HEK293 (cell line): ENCODE results near the gene GCSAM.
A peak's percentile ranks its signal among the peaks of the same experiment; 100 is the strongest.

ENCODE experiments used
- CTCF ChIA-PET: fragments of 350-600 bp; formaldehyde crosslinking; extraction: SDS; loops from one replicate; lab custom pipeline; 2021; ENCODE audit warnings: antibody characterized with exemption; lab: Yijun Ruan, JAX
- POLR2A ChIA-PET: fragments of 300-600 bp; formaldehyde crosslinking; extraction: SDS; loops from one replicate; lab custom pipeline; 2020; ENCODE audit warnings: antibody characterized with exemption, inconsistent platforms; lab: Yijun Ruan, JAX
- H3K27ac ChIP-seq: fragments of 200-500 bp; sonication (Bioruptor generic); 2 replicates; pipeline ENCODE4 v1.5.1; 2014; ENCODE audit warnings: low read depth, low read length, control low read depth, inconsistent platforms; ENCODE audit errors: extremely low read depth
- H3K36me3 ChIP-seq, 2 experiments: fragments of 200-500 bp in 1 of 2; sonication (Bioruptor generic) in 1 of 2; 1 replicate in 1 of 2; 2 replicates in 1 of 2; pipeline ENCODE4 v1.5.1; 2014 to 2017; ENCODE audit warnings: inconsistent platforms in 2 of 2, low read length in 2 of 2; ENCODE audit not compliant: control insufficient read depth in 2 of 2, insufficient read depth in 1 of 2
- H3K4me1 ChIP-seq: fragments of 200-500 bp; sonication (Bioruptor generic); 2 replicates; pipeline ENCODE4 v1.5.1; 2014; ENCODE audit warnings: mild to moderate bottlenecking, low read length, inconsistent platforms; ENCODE audit not compliant: control insufficient read depth, insufficient read depth
- H3K4me3 ChIP-seq: 2 replicates; pipeline ENCODE4 v1.5.1; 2011; ENCODE audit warnings: low read depth, mild to moderate bottlenecking, control low read depth, low read length, moderate library complexity
- H3K9me3 ChIP-seq: fragments of 200-500 bp; sonication (Bioruptor generic); 2 replicates; pipeline ENCODE4 v1.5.1; 2014; ENCODE audit warnings: low read depth, low read length, inconsistent platforms; ENCODE audit not compliant: control insufficient read depth, insufficient read depth
- HOXA7 ChIP-seq: sonication (generic); formaldehyde crosslinking; IDR thresholded peaks from 2 replicates; pipeline ENCODE4 v1.8.1; 2022; ENCODE audit warnings: missing genetic modification reagents, borderline replicate concordance
- KLF10 ChIP-seq: fragments of 450-650 bp; IDR thresholded peaks from 2 replicates; pipeline ENCODE4 v1.5.1; 2018; ENCODE audit warnings: missing biosample characterization, mild to moderate bottlenecking, missing genetic modification characterization
- KLF9 ChIP-seq: fragments of 450-650 bp; formaldehyde crosslinking; IDR thresholded peaks from 2 replicates; pipeline ENCODE4 v1.5.1; 2016; ENCODE audit warnings: missing biosample characterization, missing genetic modification characterization, low read depth
- OSR2 ChIP-seq: fragments of 450-650 bp; formaldehyde crosslinking; IDR thresholded peaks from 2 replicates; pipeline ENCODE4 v1.5.1; 2016; ENCODE audit warnings: missing biosample characterization, missing genetic modification characterization
- ZBTB8A ChIP-seq: fragments of 450-650 bp; formaldehyde crosslinking; IDR thresholded peaks from 2 replicates; pipeline ENCODE4 v1.5.1; 2016; ENCODE audit warnings: missing biosample characterization, missing genetic modification characterization
- ZIC2 ChIP-seq: fragments of 450-650 bp; formaldehyde crosslinking; IDR thresholded peaks from 2 replicates; pipeline ENCODE4 v1.5.1; 2016; ENCODE audit warnings: missing biosample characterization, missing genetic modification characterization
- ZNF10 ChIP-seq: fragments of 450-650 bp; formaldehyde crosslinking; IDR thresholded peaks from 2 replicates; pipeline ENCODE4 v1.5.1; 2017; ENCODE audit warnings: missing biosample characterization, missing genetic modification characterization
- ZNF138 ChIP-seq: fragments of 450-650 bp; formaldehyde crosslinking; IDR thresholded peaks from 2 replicates; pipeline ENCODE4 v1.5.1; 2016; ENCODE audit warnings: missing biosample characterization, missing genetic modification characterization, borderline replicate concordance
- ZNF140 ChIP-seq: fragments of 450-650 bp; formaldehyde crosslinking; IDR thresholded peaks from 2 replicates; pipeline ENCODE4 v1.5.1; 2016; ENCODE audit warnings: missing biosample characterization, missing genetic modification characterization
- ZNF184 ChIP-seq: fragments of 450-650 bp; IDR thresholded peaks from 2 replicates; pipeline ENCODE4 v1.5.1; 2018; ENCODE audit warnings: missing biosample characterization, mild to moderate bottlenecking, missing genetic modification characterization
- ZNF394 ChIP-seq: fragments of 450-650 bp; formaldehyde crosslinking; IDR thresholded peaks from 2 replicates; pipeline ENCODE4 v1.5.1; 2016; ENCODE audit warnings: missing biosample characterization, missing genetic modification characterization, mild to moderate bottlenecking, moderate library complexity, borderline replicate concordance
- ZNF549 ChIP-seq: fragments of 450-650 bp; IDR thresholded peaks from 2 replicates; pipeline ENCODE4 v1.5.1; 2018; ENCODE audit warnings: missing biosample characterization, missing genetic modification characterization, mild to moderate bottlenecking, inconsistent platforms, moderate library complexity
- ZNF585B ChIP-seq: fragments of 450-650 bp; formaldehyde crosslinking; IDR thresholded peaks from 2 replicates; pipeline ENCODE4 v1.5.1; 2016; ENCODE audit warnings: missing biosample characterization, missing genetic modification characterization
- ZNF596 ChIP-seq: fragments of 450-650 bp; IDR thresholded peaks from 2 replicates; pipeline ENCODE4 v1.5.0; 2018; ENCODE audit warnings: missing biosample characterization, mild to moderate bottlenecking, missing genetic modification characterization, moderate library complexity
- ZNF654 ChIP-seq: fragments of 450-650 bp; formaldehyde crosslinking; IDR thresholded peaks from 2 replicates; pipeline ENCODE4 v1.5.1; 2016; ENCODE audit warnings: low read depth, missing biosample characterization, missing genetic modification characterization
- TF ChIP-seq, protein P1 (sequence below): fragments of 450-650 bp; formaldehyde crosslinking; IDR thresholded peaks from 2 replicates; pipeline ENCODE4 v1.5.1; 2016; ENCODE audit warnings: missing biosample characterization, missing genetic modification characterization
- TF ChIP-seq, protein P2 (sequence below): fragments of 450-650 bp; formaldehyde crosslinking; conservative IDR thresholded peaks from 2 replicates; pipeline ENCODE4 v1.5.1; 2016; ENCODE audit warnings: low read depth, missing biosample characterization, missing genetic modification characterization
- TF ChIP-seq, protein P3 (sequence below): fragments of 450-650 bp; formaldehyde crosslinking; IDR thresholded peaks from 2 replicates; pipeline ENCODE4 v1.5.1; 2017; ENCODE audit warnings: missing biosample characterization, missing genetic modification characterization
- TF ChIP-seq, protein P4 (sequence below): fragments of 450-650 bp; formaldehyde crosslinking; IDR thresholded peaks from 2 replicates; pipeline ENCODE4 v1.5.1; 2016; ENCODE audit warnings: missing biosample characterization, missing genetic modification characterization

The GCSAM gene

DNA sequence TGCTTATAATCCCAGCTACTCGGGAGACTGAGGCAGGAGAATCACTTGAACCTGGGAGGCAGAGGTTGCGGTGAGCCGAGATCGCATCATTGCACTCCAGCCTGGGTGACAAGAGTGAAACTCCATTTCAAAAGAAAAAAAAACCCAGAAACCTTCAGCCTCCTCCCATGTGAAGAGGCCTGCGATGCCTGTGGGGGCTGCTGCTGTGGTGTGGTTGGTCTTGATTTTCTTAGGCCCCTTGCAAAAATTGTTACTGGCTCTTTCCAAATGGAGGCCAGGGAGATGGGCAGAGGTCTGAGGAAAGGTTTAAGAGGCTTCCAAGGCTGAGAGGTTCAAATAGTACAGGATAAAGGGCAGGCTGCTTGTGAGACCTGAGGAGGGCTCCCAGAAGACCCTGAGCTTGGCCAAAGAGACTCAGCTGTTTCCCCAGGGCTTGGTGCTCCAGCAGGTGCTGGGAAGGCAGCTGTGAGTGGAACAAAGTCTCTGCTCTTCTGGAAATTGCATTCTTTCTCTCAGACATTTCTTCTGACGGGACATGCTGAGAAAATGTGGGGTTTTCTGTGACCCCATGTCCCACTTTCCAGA lies 18.4 kb downstream of the GCSAM start (continued):
- TF ChIP-seq, protein P1, sequence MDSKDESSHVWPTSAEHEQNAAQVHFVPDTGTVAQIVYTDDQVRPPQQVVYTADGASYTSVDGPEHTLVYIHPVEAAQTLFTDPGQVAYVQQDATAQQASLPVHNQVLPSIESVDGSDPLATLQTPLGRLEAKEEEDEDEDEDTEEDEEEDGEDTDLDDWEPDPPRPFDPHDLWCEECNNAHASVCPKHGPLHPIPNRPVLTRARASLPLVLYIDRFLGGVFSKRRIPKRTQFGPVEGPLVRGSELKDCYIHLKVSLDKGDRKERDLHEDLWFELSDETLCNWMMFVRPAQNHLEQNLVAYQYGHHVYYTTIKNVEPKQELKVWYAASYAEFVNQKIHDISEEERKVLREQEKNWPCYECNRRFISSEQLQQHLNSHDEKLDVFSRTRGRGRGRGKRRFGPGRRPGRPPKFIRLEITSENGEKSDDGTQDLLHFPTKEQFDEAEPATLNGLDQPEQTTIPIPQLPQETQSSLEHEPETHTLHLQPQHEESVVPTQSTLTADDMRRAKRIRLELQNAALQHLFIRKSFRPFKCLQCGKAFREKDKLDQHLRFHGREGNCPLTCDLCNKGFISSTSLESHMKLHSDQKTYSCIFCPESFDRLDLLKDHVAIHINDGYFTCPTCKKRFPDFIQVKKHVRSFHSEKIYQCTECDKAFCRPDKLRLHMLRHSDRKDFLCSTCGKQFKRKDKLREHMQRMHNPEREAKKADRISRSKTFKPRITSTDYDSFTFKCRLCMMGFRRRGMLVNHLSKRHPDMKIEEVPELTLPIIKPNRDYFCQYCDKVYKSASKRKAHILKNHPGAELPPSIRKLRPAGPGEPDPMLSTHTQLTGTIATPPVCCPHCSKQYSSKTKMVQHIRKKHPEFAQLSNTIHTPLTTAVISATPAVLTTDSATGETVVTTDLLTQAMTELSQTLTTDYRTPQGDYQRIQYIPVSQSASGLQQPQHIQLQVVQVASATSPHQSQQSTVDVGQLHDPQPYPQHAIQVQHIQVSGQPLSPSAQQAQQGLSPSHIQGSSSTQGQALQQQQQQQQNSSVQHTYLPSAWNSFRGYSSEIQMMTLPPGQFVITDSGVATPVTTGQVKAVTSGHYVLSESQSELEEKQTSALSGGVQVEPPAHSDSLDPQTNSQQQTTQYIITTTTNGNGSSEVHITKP (tag by site-specific recombination), result no peak
- TF ChIP-seq KLF9 (tag by site-specific recombination), result no peak
- TF ChIP-seq ZNF138 (tag by site-specific recombination), result no peak
- TF ChIP-seq KLF10 (tag by site-specific recombination), result no peak
- no peak for TF ChIP-seq ZNF184

DNA sequence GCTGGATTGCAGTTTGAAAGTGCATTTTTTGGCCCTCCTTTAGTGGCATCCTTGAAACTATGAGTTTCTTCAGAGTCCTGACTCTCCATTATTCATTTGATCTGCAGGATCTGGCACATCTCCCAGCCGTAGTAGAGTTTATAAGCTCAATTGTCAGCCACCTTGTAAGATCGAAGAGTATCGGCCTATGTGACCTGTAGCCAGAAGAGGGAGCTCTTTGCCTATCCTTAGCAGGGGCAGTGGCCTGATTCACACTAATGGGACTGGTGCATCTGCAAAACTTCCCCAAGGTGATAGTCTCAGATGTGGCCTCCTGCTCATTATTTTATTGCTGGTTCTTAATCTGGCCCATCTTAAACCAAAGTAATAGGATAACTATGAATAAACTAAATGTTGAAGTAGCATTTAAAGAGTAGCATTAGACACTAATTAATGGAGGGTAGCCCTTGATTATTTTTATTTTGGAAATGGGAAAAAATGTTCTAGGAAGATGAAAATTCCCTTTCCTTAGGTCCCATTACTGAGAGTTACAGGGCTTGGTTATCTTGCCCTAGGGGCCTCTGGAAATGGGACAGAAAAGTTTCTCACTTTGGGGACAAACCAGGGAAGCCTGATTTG lies 21.2 kb downstream of the GCSAM start:
- ChIA-PET CTCF (interaction anchor here (0.5 to 2.3 kb wide), 30 partner anchors 9 to 408 kb away, joined by 3 to 10 read pairs (median 4); partner anchors contain the start of gene SLC9C1), POLR2A (no interaction called here)
- no peak for TF ChIP-seq ZNF585B (tag by site-specific recombination)
- TF ChIP-seq, protein P2, sequence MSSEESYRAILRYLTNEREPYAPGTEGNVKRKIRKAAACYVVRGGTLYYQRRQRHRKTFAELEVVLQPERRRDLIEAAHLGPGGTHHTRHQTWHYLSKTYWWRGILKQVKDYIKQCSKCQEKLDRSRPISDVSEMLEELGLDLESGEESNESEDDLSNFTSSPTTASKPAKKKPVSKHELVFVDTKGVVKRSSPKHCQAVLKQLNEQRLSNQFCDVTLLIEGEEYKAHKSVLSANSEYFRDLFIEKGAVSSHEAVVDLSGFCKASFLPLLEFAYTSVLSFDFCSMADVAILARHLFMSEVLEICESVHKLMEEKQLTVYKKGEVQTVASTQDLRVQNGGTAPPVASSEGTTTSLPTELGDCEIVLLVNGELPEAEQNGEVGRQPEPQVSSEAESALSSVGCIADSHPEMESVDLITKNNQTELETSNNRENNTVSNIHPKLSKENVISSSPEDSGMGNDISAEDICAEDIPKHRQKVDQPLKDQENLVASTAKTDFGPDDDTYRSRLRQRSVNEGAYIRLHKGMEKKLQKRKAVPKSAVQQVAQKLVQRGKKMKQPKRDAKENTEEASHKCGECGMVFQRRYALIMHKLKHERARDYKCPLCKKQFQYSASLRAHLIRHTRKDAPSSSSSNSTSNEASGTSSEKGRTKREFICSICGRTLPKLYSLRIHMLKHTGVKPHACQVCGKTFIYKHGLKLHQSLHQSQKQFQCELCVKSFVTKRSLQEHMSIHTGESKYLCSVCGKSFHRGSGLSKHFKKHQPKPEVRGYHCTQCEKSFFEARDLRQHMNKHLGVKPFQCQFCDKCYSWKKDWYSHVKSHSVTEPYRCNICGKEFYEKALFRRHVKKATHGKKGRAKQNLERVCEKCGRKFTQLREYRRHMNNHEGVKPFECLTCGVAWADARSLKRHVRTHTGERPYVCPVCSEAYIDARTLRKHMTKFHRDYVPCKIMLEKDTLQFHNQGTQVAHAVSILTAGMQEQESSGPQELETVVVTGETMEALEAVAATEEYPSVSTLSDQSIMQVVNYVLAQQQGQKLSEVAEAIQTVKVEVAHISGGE (tag by site-specific recombination), result no peak
- peak; percentile 84 for TF ChIP-seq ZNF654 (tag by site-specific recombination)
- no peak for TF ChIP-seq ZNF549
- no peak for TF ChIP-seq ZNF394 (tag by site-specific recombination)
- TF ChIP-seq ZNF140 (tag by site-specific recombination), result no peak
- TF ChIP-seq ZBTB8A (tag by site-specific recombination), result no peak
- TF ChIP-seq HOXA7, result no peak
- TF ChIP-seq, protein P3, sequence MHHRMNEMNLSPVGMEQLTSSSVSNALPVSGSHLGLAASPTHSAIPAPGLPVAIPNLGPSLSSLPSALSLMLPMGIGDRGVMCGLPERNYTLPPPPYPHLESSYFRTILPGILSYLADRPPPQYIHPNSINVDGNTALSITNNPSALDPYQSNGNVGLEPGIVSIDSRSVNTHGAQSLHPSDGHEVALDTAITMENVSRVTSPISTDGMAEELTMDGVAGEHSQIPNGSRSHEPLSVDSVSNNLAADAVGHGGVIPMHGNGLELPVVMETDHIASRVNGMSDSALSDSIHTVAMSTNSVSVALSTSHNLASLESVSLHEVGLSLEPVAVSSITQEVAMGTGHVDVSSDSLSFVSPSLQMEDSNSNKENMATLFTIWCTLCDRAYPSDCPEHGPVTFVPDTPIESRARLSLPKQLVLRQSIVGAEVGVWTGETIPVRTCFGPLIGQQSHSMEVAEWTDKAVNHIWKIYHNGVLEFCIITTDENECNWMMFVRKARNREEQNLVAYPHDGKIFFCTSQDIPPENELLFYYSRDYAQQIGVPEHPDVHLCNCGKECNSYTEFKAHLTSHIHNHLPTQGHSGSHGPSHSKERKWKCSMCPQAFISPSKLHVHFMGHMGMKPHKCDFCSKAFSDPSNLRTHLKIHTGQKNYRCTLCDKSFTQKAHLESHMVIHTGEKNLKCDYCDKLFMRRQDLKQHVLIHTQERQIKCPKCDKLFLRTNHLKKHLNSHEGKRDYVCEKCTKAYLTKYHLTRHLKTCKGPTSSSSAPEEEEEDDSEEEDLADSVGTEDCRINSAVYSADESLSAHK, result peak; percentile 48; the same call in 1 of the 2 replicates
- TF ChIP-seq ZNF10, result peak; percentile 9; the same call in 1 of the 2 replicates
- TF ChIP-seq, protein P4, sequence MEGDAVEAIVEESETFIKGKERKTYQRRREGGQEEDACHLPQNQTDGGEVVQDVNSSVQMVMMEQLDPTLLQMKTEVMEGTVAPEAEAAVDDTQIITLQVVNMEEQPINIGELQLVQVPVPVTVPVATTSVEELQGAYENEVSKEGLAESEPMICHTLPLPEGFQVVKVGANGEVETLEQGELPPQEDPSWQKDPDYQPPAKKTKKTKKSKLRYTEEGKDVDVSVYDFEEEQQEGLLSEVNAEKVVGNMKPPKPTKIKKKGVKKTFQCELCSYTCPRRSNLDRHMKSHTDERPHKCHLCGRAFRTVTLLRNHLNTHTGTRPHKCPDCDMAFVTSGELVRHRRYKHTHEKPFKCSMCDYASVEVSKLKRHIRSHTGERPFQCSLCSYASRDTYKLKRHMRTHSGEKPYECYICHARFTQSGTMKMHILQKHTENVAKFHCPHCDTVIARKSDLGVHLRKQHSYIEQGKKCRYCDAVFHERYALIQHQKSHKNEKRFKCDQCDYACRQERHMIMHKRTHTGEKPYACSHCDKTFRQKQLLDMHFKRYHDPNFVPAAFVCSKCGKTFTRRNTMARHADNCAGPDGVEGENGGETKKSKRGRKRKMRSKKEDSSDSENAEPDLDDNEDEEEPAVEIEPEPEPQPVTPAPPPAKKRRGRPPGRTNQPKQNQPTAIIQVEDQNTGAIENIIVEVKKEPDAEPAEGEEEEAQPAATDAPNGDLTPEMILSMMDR, result peak; percentile 57; the same call in 1 of the 2 replicates
- no peak for TF ChIP-seq ZNF596 (tag by site-specific recombination)
- no peak for TF ChIP-seq OSR2 (tag by site-specific recombination)
- TF ChIP-seq ZIC2 (tag by site-specific recombination), result no peak
- TF ChIP-seq KLF9 (tag by site-specific recombination), result no peak
- Histone ChIP-seq H3K36me3 (peaks cover 0 to 49% of the 10 kb centered on the region in 2 experiments; a peak in 2 of 3 replicates), H3K4me1 (no peaks in the 10 kb centered on the region), H3K27ac (no peak overlapping the region), H3K9me3 (no peaks in the 10 kb centered on the region), H3K4me3 (no peak overlapping the region)
